Measurements from ENCODE around the gene ASS1. TPM values are rescaled to one million over a fixed set of nuclear protein-coding genes. Genes with fewer than 3 reads are reported as not detected.

The ASS1 gene
- total and polyA plus RNA-seq, 2 donors (not counting 1 experiment from before 2014, with no cell fraction given) = 0.30 to 0.44 TPM

GRCh38 chr9:130421154-130421801 is 23.5 kb upstream of the ASS1 start:
- H3K79me2 ChIP-seq (ENCODE audit: control insufficient read depth, insufficient read depth, low read length) = no peaks in the 10 kb centered on the region
- Mint-ChIP-seq H3K4me1 (no peaks in the 10 kb centered on the region), H3K27me3 (peaks cover 8% of the 10 kb centered on the region), H3K4me3 (no peak overlapping the region), H3K27ac (no peak overlapping the region), H3K9me3 (ENCODE audit: insufficient read depth) (peaks cover 3% of the 10 kb centered on the region)
- H3K4me3 ChIP-seq (ENCODE audit: control extremely low read depth in 1 of 5, extremely low read depth in 1 of 5, insufficient read depth in 1 of 5, low read depth in 2 of 5, low read length in 4 of 5) = no peak overlapping the region
- H3K4me2 ChIP-seq (replicated peaks; ENCODE audit: low read depth, low read length, poor library complexity, severe bottlenecking) = no peak overlapping the region
- no peaks in the 10 kb centered on the region for H3K36me3 ChIP-seq (replicated peaks in 1 of 2; ENCODE audit: control extremely low read depth in 1 of 2, control insufficient read depth in 1 of 2, extremely low read depth in 1 of 2, insufficient read depth in 2 of 2, low read length in 1 of 2)
- ChIA-PET CTCF (no interaction called here), POLR2A (no interaction called here)
- H4K20me1 ChIP-seq (ENCODE audit: control insufficient read depth, insufficient read depth, low read length, poor library complexity, severe bottlenecking) = no peaks in the 10 kb centered on the region
- no peaks in the 10 kb centered on the region for H3K27me3 ChIP-seq (replicated peaks in 1 of 4; ENCODE audit: control extremely low read depth in 1 of 4, control insufficient read depth in 3 of 4, insufficient read depth in 4 of 4, low read length in 3 of 4)
- no peak for ATAC-seq (ENCODE audit: low read depth)
- H3K4me1 ChIP-seq (ENCODE audit: control insufficient read depth in 2 of 2, insufficient read depth in 2 of 2, low read length in 2 of 2) = no peaks in the 10 kb centered on the region
- H3K9me3 ChIP-seq (ENCODE audit: control extremely low read depth in 1 of 3, control insufficient read depth in 2 of 3, insufficient read depth in 1 of 3, low read length in 2 of 3) = no peaks in the 10 kb centered on the region
- TF ChIP-seq CTCF (IDR thresholded peaks at IDR 0.05) = no peak
- no peak for TF ChIP-seq EZH2 (IDR thresholded peaks at IDR 0.05; ENCODE audit: borderline replicate concordance, insufficient read depth, low read depth, low read length, poor library complexity, severe bottlenecking)
- no peak overlapping the region for H3K9ac ChIP-seq (ENCODE audit: low read length)
- no peak overlapping the region for H2AFZ ChIP-seq (ENCODE audit: insufficient read depth, low read depth, low read length, poor library complexity, severe bottlenecking)
- 79% methylated on average over 11 of the region's 17 CpGs for whole genome bisulfite sequencing (ENCODE audit: insufficient coverage)
- intact Hi-C loops (cut with micrococcal nuclease) = no loop called here
- DNase-seq = no peak
- H3K27ac ChIP-seq (ENCODE audit: low read length in 2 of 2) = no peak overlapping the region

- Mint-ChIP-seq H3K4me1 (no peaks in the 10 kb centered on the region), H3K27me3 (peaks cover 8% of the 10 kb centered on the region), H3K9me3 (ENCODE audit: insufficient read depth) (peaks cover 3% of the 10 kb centered on the region), H3K4me3 (no peak overlapping the region), H3K27ac (no peak overlapping the region)
- intact Hi-C loops (cut with micrococcal nuclease) = no loop called here
- Histone ChIP-seq H3K4me2 (replicated peaks; ENCODE audit: low read depth, low read length, poor library complexity, severe bottlenecking) (no peak overlapping the region), H3K9me3 (ENCODE audit: control extremely low read depth in 1 of 3, control insufficient read depth in 2 of 3, insufficient read depth in 1 of 3, low read length in 2 of 3) (no peaks in the 10 kb centered on the region), H3K4me3 (ENCODE audit: control extremely low read depth in 1 of 5, extremely low read depth in 1 of 5, insufficient read depth in 1 of 5, low read depth in 2 of 5, low read length in 4 of 5) (no peak overlapping the region), H3K27ac (ENCODE audit: low read length in 2 of 2) (no peak overlapping the region), H3K79me2 (ENCODE audit: control insufficient read depth, insufficient read depth, low read length) (no peaks in the 10 kb centered on the region), H4K20me1 (ENCODE audit: control insufficient read depth, insufficient read depth, low read length, poor library complexity, severe bottlenecking) (no peaks in the 10 kb centered on the region), H3K36me3 (replicated peaks in 1 of 2; ENCODE audit: control extremely low read depth in 1 of 2, control insufficient read depth in 1 of 2, extremely low read depth in 1 of 2, insufficient read depth in 2 of 2, low read length in 1 of 2) (no peaks in the 10 kb centered on the region), H3K9ac (ENCODE audit: low read length) (no peak overlapping the region), H3K4me1 (ENCODE audit: control insufficient read depth in 2 of 2, insufficient read depth in 2 of 2, low read length in 2 of 2) (no peaks in the 10 kb centered on the region), H2AFZ (ENCODE audit: insufficient read depth, low read depth, low read length, poor library complexity, severe bottlenecking) (no peak overlapping the region), H3K27me3 (replicated peaks in 1 of 4; ENCODE audit: control extremely low read depth in 1 of 4, control insufficient read depth in 3 of 4, insufficient read depth in 4 of 4, low read length in 3 of 4) (peaks cover 0 to 2% (median 0%) of the 10 kb centered on the region in 4 experiments)
- TF ChIP-seq EZH2 (IDR thresholded peaks at IDR 0.05; ENCODE audit: borderline replicate concordance, insufficient read depth, low read depth, low read length, poor library complexity, severe bottlenecking) (no peak), CTCF (IDR thresholded peaks at IDR 0.05) (no peak)
- DNase-seq = no peak
- CTCF ChIA-PET = interaction anchor here (0.5 kb wide), 1 partner anchor 1554 kb away, joined by 4 read pairs; no protein-coding TSS in a partner anchor
- POLR2A ChIA-PET = no interaction called here
- ATAC-seq (ENCODE audit: low read depth) = no peak
- WGBS (ENCODE audit: insufficient coverage) = 81% methylated on average over 13 of the region's 13 CpGs
Measured at GRCh38 chr9:130421802-130422276, 22.9 kb upstream of the ASS1 start.
